Vagina (tissue), 2 donors: ENCODE measurements around the gene PTPRE. TPM values are rescaled to one million over a fixed set of nuclear protein-coding genes. Genes with fewer than 3 reads are reported as not detected.
A peak's percentile ranks its signal among the peaks of the same experiment; 100 is the strongest.

Experiments
- DNase-seq, 2 donors: peaks; one replicate each; pipeline ENCODE4 v3.0.0-alpha.2; 2017; ENCODE audit errors: extremely low spot score in 2 of 2
- H3K27ac ChIP-seq: fragments of 200-600 bp; sonication (generic); one replicate; pipeline ENCODE4 v1.5.1; 2019
- H3K27me3 ChIP-seq: fragments of 200-600 bp; sonication (generic); one replicate; pipeline ENCODE4 v1.5.1; 2019
- H3K36me3 ChIP-seq, 2 donors: fragments of 200-600 bp; sonication (generic); one replicate each; pipeline ENCODE4 v1.5.1; 2017 to 2019
- H3K4me1 ChIP-seq: fragments of 200-600 bp; sonication (generic); one replicate; pipeline ENCODE4 v1.5.1; 2019
- H3K4me3 ChIP-seq, 2 donors: fragments of 200-600 bp; sonication (generic); 1 replicate in 1 of 2; 2 replicates in 1 of 2; pipeline ENCODE4 v1.5.1; 2016 to 2019
- H3K9me3 ChIP-seq: fragments of 200-600 bp; sonication (generic); one replicate; pipeline ENCODE4 v1.5.1; 2019
- CTCF ChIP-seq, 3 experiments: fragments of 450-650 bp in 2 of 3; fragments of 200-600 bp in 1 of 3; sonication (generic) in 1 of 3; IDR thresholded peaks; one replicate each; pipeline ENCODE4 v1.5.1; 2017 to 2019; ENCODE audit warnings: antibody characterized with exemption in 3 of 3, mild to moderate bottlenecking in 2 of 3, moderate library complexity in 2 of 3
- POLR2A ChIP-seq, 2 donors: fragments of 450-650 bp; IDR thresholded peaks; one replicate each; pipeline ENCODE4 v1.6.1; 2017; ENCODE audit warnings: antibody characterized with exemption in 2 of 2, mild to moderate bottlenecking in 2 of 2, moderate library complexity in 2 of 2
- POLR2AphosphoS5 ChIP-seq, 2 donors: sonication (generic); formaldehyde crosslinking; IDR thresholded peaks; one replicate each; pipeline ENCODE4 v1.9.0; 2017; ENCODE audit warnings: antibody characterized with exemption in 2 of 2, mild to moderate bottlenecking in 2 of 2, low read depth in 1 of 2; ENCODE audit not compliant: insufficient read depth in 1 of 2
- intact Hi-C: fragments of 100-400 bp; cut with DNase I; formaldehyde crosslinking; loops from one replicate; pipeline ENCODE4 v1.15.1; 2023
- total RNA-seq: library from RNA; depleted of rRNA; stranded (reverse); fragments of >200 nt; gene quantifications from one replicate; pipeline ENCODE4 v1.2.3, GENCODE V29; 2016

The PTPRE gene
- total RNA-seq, 1 donor from 2014 or later, result 77.6 TPM

DNA sequence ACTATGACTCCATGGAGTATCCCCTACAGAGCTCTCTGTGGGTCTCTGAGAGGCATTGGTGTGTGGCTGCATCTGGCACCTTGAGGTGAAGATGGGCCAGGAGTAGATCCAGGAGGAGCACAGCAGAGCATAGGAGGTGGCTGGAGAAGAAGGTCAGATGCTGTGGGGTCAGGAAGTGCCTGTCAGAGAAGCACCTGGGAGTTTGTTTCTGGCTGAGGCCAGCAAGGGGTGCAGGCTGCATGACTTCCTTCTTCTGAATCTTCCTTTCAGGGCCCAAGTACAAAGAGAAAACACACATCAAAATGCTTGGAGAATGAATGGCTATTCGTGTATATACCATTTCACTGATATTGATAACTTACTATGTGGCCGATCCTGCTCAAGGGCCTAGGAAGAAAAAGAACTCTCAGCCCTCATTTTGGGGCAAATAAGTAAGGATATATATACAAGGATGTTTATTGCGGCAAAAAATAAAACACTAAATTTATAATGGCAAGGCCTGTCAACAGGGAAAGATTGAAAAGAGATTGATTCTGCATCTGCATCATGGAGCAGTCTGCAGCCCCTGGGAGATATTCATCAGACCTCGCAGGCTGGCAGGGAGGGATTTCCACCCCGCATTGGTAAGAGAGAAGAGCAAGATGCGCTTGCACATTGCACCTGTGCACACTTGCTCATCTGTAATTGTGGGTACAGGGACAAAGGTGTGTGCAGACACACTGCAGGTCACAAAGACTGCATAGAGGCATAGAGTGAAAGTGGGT, 39.2 kb downstream of the PTPRE start:
- intact Hi-C loops, result no loop called here
- H3K4me3 ChIP-seq, result no peak overlapping the region
- no peak for DNase-seq
- no peaks in the 10 kb centered on the region for H3K36me3 ChIP-seq
- H3K9me3 ChIP-seq, result no peaks in the 10 kb centered on the region
- H3K27me3 ChIP-seq, result no peaks in the 10 kb centered on the region
- H3K4me1 ChIP-seq, result no peaks in the 10 kb centered on the region
- TF ChIP-seq POLR2A (IDR thresholded peaks at IDR 0.05), result no peak
- TF ChIP-seq POLR2AphosphoS5 (IDR thresholded peaks at IDR 0.05; ENCODE audit: insufficient read depth in 1 of 2, low read depth in 1 of 2), result no peak
- no peak for TF ChIP-seq CTCF (IDR thresholded peaks at IDR 0.05)
- H3K27ac ChIP-seq, result no peak overlapping the region

DNA sequence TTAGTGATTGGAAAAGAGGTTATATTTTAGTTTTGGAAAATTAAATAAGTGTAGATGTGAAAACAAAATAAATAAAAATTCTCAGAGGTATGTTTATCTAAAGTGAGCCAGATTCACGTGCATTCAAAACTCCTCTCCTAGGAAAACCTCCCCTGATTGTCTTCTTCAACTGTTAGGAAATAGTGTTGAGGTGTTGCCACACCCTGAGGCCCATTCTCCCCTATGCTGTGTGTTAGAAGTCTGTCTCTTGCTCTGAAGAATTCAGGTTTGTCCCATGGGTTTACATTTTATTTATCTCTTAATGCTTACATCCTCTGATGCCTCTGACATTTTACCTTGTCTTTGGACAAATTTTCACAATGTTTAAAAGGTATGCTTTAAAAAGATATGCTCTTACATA, 40.3 kb downstream of the PTPRE start:
- Histone ChIP-seq H3K9me3 (no peaks in the 10 kb centered on the region), H3K27me3 (no peaks in the 10 kb centered on the region), H3K27ac (no peak overlapping the region), H3K4me1 (no peaks in the 10 kb centered on the region), H3K4me3 (no peak overlapping the region), H3K36me3 (no peaks in the 10 kb centered on the region)
- DNase-seq, result no peak
- intact Hi-C loops, result no loop called here
- TF ChIP-seq POLR2AphosphoS5 (IDR thresholded peaks at IDR 0.05; ENCODE audit: insufficient read depth in 1 of 2, low read depth in 1 of 2), result no peak
- no peak for TF ChIP-seq CTCF (IDR thresholded peaks at IDR 0.05)
- TF ChIP-seq POLR2A (IDR thresholded peaks at IDR 0.05), result no peak

DNA sequence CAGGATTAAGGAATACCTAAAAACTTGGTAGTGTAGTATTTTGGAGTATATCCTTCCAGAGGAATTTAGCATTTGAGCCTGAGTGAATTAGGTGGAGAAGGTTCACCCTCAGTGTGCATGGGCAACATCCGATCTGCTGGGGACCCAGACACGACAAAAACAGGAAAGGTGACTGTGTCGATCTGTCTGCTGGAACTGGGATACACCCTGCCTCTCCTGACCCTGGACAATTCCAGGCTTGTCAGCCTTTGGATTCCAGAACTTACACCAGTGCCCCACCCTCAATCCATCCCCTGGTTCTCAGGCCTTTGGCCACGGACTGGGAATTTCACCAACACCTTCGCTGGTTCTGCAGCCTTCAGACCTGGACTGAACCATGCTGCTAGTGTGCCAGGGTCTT, 41.9 kb downstream of the PTPRE start:
- no peaks in the 10 kb centered on the region for H3K4me1 ChIP-seq
- peak in 1 of 2 donors; percentile 64 for DNase-seq
- H3K4me3 ChIP-seq, result no peak overlapping the region
- intact Hi-C loops, result no loop called here
- TF ChIP-seq POLR2A (IDR thresholded peaks at IDR 0.05) (no peak), POLR2AphosphoS5 (IDR thresholded peaks at IDR 0.05; ENCODE audit: insufficient read depth in 1 of 2, low read depth in 1 of 2) (no peak), CTCF (IDR thresholded peaks at IDR 0.05) (no peak)
- H3K9me3 ChIP-seq, result no peaks in the 10 kb centered on the region
- H3K27me3 ChIP-seq, result no peaks in the 10 kb centered on the region
- no peak overlapping the region for H3K27ac ChIP-seq
- H3K36me3 ChIP-seq, result no peaks in the 10 kb centered on the region

- TF ChIP-seq POLR2A (IDR thresholded peaks at IDR 0.05), result no peak
- Histone ChIP-seq H3K27ac (no peak overlapping the region), H3K4me3 (no peak overlapping the region)
Observed at GRCh38 chr10:127949831-127950230, 42.9 kb downstream of the PTPRE start.

DNA sequence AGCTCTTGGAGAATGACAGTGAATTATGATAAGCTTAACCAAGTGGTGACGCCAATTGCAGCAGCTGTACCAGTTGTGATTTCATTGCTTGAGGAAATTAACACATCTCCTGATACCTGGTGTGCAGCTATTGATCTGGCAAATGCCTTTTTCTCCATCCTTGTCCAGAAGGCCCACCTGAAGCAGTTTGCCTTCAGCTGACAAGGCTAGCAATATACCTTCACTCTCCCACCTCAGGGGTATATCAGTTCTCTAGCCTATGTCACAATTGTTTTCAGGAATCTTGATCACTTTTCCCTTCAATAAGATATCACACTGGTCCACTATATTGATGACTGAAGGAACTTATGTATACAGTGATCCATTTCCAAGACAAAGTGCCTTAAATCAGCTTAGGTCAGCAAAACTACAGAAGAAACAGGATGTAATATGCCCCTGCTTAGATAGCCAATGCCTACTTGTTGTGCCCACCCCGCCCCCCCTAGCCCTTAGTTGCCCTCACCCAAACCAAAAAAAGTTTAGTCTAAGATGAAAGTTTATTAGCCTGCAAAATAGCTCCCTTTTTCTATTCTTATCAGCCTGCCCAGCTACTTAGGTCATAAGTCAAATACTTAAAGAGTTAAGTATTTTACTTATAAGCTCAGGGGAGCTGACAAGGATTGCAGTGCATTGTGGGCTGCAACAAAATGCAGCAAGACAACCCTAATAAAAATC, 45.1 kb downstream of the PTPRE start:
- Histone ChIP-seq H3K9me3 (no peaks in the 10 kb centered on the region), H3K27ac (no peak overlapping the region), H3K4me3 (no peak overlapping the region), H3K4me1 (no peaks in the 10 kb centered on the region), H3K36me3 (no peaks in the 10 kb centered on the region), H3K27me3 (no peaks in the 10 kb centered on the region)
- DNase-seq, result no peak
- intact Hi-C loops, result no loop called here
- TF ChIP-seq POLR2A (IDR thresholded peaks at IDR 0.05) (no peak), CTCF (IDR thresholded peaks at IDR 0.05) (no peak), POLR2AphosphoS5 (IDR thresholded peaks at IDR 0.05; ENCODE audit: insufficient read depth in 1 of 2, low read depth in 1 of 2) (no peak)

More at GRCh38 chr10:127949831-127950230, 42.9 kb downstream of the PTPRE start:
- Histone ChIP-seq H3K36me3 (no peaks in the 10 kb centered on the region), H3K4me1 (no peaks in the 10 kb centered on the region), H3K27me3 (no peaks in the 10 kb centered on the region), H3K9me3 (no peaks in the 10 kb centered on the region)
- intact Hi-C loops, result no loop called here
- DNase-seq, result peak in 1 of 2 donors; percentile 61
